ENCODE results near the gene PGAP3.

GRCh38 chr17:39632153-39632941, 55.5 kb downstream of the PGAP3 start:
- TF ChIP-seq CTCF (conservative IDR thresholded peaks at IDR 0.05; ENCODE audit: low read depth, low read length) (no peak), EZH2 (IDR thresholded peaks at IDR 0.05; ENCODE audit: low read length, unreplicated experiment) (no peak)

Measured in PC-3 (cell line).